ENCODE data around the gene SNX14. TPM values are rescaled to one million over a fixed set of nuclear protein-coding genes. Genes with fewer than 3 reads are reported as not detected.

Gene SNX14
- total and polyA plus RNA-seq, 2 of the 8 experiments (the other 6 are each of a cell fraction or from before 2014, with no cell fraction given): 11.9 to 24.2 TPM

DNA sequence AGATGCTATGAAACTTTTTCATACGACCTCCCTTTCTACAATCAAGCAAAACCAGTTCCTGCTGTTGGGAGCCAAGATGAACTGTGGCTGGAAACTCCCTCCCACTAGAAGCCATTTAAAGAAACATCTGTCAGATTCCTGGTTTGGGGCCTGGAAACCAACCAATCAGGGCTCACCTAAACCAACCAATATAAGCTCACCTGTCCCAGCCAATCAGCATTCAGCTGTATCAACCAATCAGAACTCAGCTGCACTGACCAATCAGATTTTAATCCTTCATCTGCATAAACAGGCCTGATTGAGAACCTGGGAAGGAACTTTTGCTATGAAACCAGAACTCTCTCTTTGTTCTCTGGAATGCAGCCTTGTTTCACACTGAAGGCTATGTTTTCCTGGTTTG, 42.4 kb downstream of the SNX14 start:
- Histone ChIP-seq H3K14ac (ENCODE audit: insufficient read length) (no peak overlapping the region), H4K5ac (ENCODE audit: insufficient read length, low read depth, low read length) (no peak overlapping the region), H4K91ac (replicated peaks; ENCODE audit: insufficient read length, low read length) (no peak overlapping the region), H3K4me2 (ENCODE audit: insufficient read depth in 1 of 2, low read depth in 2 of 2, low read length in 2 of 2) (no peak overlapping the region), H2BK20ac (ENCODE audit: low read length) (no peak overlapping the region), H2BK120ac (replicated peaks; ENCODE audit: low read depth, low read length) (no peak overlapping the region), H4K8ac (ENCODE audit: extremely low read depth, insufficient read depth, low read length) (no peak overlapping the region), H4K20me1 (replicated peaks in 1 of 2; ENCODE audit: control insufficient read depth in 1 of 2, insufficient read depth in 2 of 2, low read length in 2 of 2) (no peaks in the 10 kb centered on the region), H3K27ac (ENCODE audit: low read depth, low read length) (no peak overlapping the region), H3K4me3 (ENCODE audit: extremely low read depth in 1 of 4, insufficient read depth in 2 of 4, low read depth in 3 of 4, low read length in 4 of 4) (no peak overlapping the region), H2AFZ (ENCODE audit: low read length) (no peak overlapping the region), H2BK12ac (ENCODE audit: low read depth, low read length) (no peak overlapping the region), H3K23ac (ENCODE audit: insufficient read length) (no peak overlapping the region), H2BK5ac (ENCODE audit: low read depth, low read length) (no peak overlapping the region), H3K79me1 (ENCODE audit: low read depth, low read length) (no peaks in the 10 kb centered on the region), H3K18ac (ENCODE audit: extremely low read depth, low read length) (no peak overlapping the region), H3K23me2 (ENCODE audit: low read depth, low read length) (no peaks in the 10 kb centered on the region), H3K9ac (replicated peaks in 1 of 4; ENCODE audit: extremely low read depth in 1 of 4, low read depth in 3 of 4, low read length in 3 of 4) (no peak overlapping the region), H3K56ac (replicated peaks; ENCODE audit: insufficient read length, low read depth, low read length) (no peak overlapping the region), H3K9me3 (ENCODE audit: insufficient read depth in 2 of 2, low read depth in 1 of 2, low read length in 1 of 2) (peaks cover 0 to 4% of the 10 kb centered on the region in 2 experiments; a peak in 1 of 4 replicates), H3K36me3 (ENCODE audit: control insufficient read depth in 2 of 4, insufficient read depth in 4 of 4, low read length in 3 of 4) (peaks cover 0 to 3% (median 1%) of the 10 kb centered on the region in 4 experiments; a peak in 2 of 8 replicates), H3K79me2 (ENCODE audit: control insufficient read depth in 1 of 2, insufficient read depth in 2 of 2, low read length in 2 of 2) (no peaks in the 10 kb centered on the region), H3K27me3 (replicated peaks in 1 of 4; ENCODE audit: control insufficient read depth in 3 of 4, extremely low read depth in 1 of 4, insufficient read depth in 3 of 4, low read length in 3 of 4) (no peaks in the 10 kb centered on the region), H3K4ac (replicated peaks; ENCODE audit: insufficient read length, low read depth, low read length) (no peak overlapping the region), H2BK15ac (ENCODE audit: low read length) (no peak overlapping the region), H3K4me1 (replicated peaks in 1 of 4; ENCODE audit: control insufficient read depth in 3 of 4, insufficient read depth in 4 of 4, low read length in 3 of 4) (no peaks in the 10 kb centered on the region; a peak in 1 of 7 replicates), H2AK5ac (ENCODE audit: low read depth, low read length) (no peak overlapping the region)
- TF ChIP-seq SP1 (IDR thresholded peaks at IDR 0.05; ENCODE audit: low read depth, low read length) (peak; percentile 58; the same call in 1 of the 2 replicates), ASH2L (IDR thresholded peaks at IDR 0.05; ENCODE audit: low read length) (no peak)
- POLR2A ChIA-PET (ENCODE audit: partially characterized antibody): no interaction called here
- 84% methylated on average over 1 of the region's 1 CpG; no CpG with 5 or more reads in 1 of the 2 experiments for WGBS, 2 experiments (ENCODE audit: extremely low coverage in 1 of 2, insufficient coverage in 1 of 2, insufficient read length in 1 of 2, insufficient replicate concordance in 2 of 2, low coverage in 1 of 2, low lambda C conversion rate in 2 of 2, missing lambda C conversion rate in 1 of 2)
- FAIRE-seq: peak; percentile 32
- no peak for DNase-seq (ENCODE audit: low read depth in 1 of 2, low spot score in 2 of 2)
- CTCF ChIA-PET (ENCODE audit: partially characterized antibody): interaction anchor here (0.8 to 4.0 kb wide), 3 partner anchors 12 to 196 kb away, joined by 3 to 16 read pairs (median 3); no protein-coding TSS in a partner anchor

All from H1 (cell line).